Vagina (tissue), 2 donors: ENCODE results near the gene ZNF775. TPM values are rescaled to one million over a fixed set of nuclear protein-coding genes. Genes with fewer than 3 reads are reported as not detected.

Experiments used
- DNase-seq, 2 donors: peaks; one replicate each; pipeline ENCODE4 v3.0.0-alpha.2; 2017; ENCODE audit errors: extremely low spot score in 2 of 2
- H3K27ac ChIP-seq: fragments of 200-600 bp; sonication (generic); one replicate; pipeline ENCODE4 v1.5.1; 2019
- H3K27me3 ChIP-seq: fragments of 200-600 bp; sonication (generic); one replicate; pipeline ENCODE4 v1.5.1; 2019
- H3K36me3 ChIP-seq, 2 donors: fragments of 200-600 bp; sonication (generic); one replicate each; pipeline ENCODE4 v1.5.1; 2017 to 2019
- H3K4me1 ChIP-seq: fragments of 200-600 bp; sonication (generic); one replicate; pipeline ENCODE4 v1.5.1; 2019
- H3K4me3 ChIP-seq, 2 donors: fragments of 200-600 bp; sonication (generic); 1 replicate in 1 of 2; 2 replicates in 1 of 2; pipeline ENCODE4 v1.5.1; 2016 to 2019
- H3K9me3 ChIP-seq: fragments of 200-600 bp; sonication (generic); one replicate; pipeline ENCODE4 v1.5.1; 2019
- CTCF ChIP-seq, 3 experiments: fragments of 450-650 bp in 2 of 3; fragments of 200-600 bp in 1 of 3; sonication (generic) in 1 of 3; IDR thresholded peaks; one replicate each; pipeline ENCODE4 v1.5.1; 2017 to 2019; ENCODE audit warnings: antibody characterized with exemption in 3 of 3, mild to moderate bottlenecking in 2 of 3, moderate library complexity in 2 of 3
- POLR2A ChIP-seq, 2 donors: fragments of 450-650 bp; IDR thresholded peaks; one replicate each; pipeline ENCODE4 v1.6.1; 2017; ENCODE audit warnings: antibody characterized with exemption in 2 of 2, mild to moderate bottlenecking in 2 of 2, moderate library complexity in 2 of 2
- POLR2AphosphoS5 ChIP-seq, 2 donors: sonication (generic); formaldehyde crosslinking; IDR thresholded peaks; one replicate each; pipeline ENCODE4 v1.9.0; 2017; ENCODE audit warnings: antibody characterized with exemption in 2 of 2, mild to moderate bottlenecking in 2 of 2, low read depth in 1 of 2; ENCODE audit not compliant: insufficient read depth in 1 of 2
- intact Hi-C: fragments of 100-400 bp; cut with DNase I; formaldehyde crosslinking; loops from one replicate; pipeline ENCODE4 v1.15.1; 2023
- total RNA-seq: library from RNA; depleted of rRNA; stranded (reverse); fragments of >200 nt; gene quantifications from one replicate; pipeline ENCODE4 v1.2.3, GENCODE V29; 2016

ZNF775 gene
- total RNA-seq, 1 donor from 2014 or later = 4.4 TPM

DNA sequence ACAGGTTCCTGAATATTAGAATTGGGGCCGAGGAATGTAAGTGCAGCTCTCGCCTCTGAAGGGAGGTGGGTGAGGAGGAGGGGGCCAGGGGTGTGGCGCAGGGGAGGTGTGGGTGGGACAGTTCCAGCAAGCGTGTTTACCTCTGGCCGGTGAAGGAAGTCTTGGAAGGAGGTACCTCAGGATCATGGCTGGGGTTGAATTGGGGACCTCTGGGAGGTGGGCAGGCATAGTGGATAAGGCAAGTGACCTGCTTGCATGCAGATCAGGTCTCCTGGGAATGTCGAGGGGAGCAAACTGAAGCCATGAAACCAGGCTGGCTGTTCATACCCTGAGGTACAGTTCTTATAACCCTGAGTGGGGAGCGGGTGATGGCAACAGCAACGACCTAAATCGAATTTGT lies 2.0 kb downstream of the ZNF775 start:
- DNase-seq = no peak
- no peak overlapping the region for H3K27ac ChIP-seq
- no peak overlapping the region for H3K4me3 ChIP-seq
- no peaks in the 10 kb centered on the region for H3K27me3 ChIP-seq
- no peak for TF ChIP-seq CTCF (IDR thresholded peaks at IDR 0.05)
- TF ChIP-seq POLR2AphosphoS5 (IDR thresholded peaks at IDR 0.05; ENCODE audit: insufficient read depth in 1 of 2, low read depth in 1 of 2) = no peak
- no peak for TF ChIP-seq POLR2A (IDR thresholded peaks at IDR 0.05)
- peaks cover 37% of the 10 kb centered on the region for H3K4me1 ChIP-seq
- H3K9me3 ChIP-seq = no peaks in the 10 kb centered on the region
- no peaks in the 10 kb centered on the region for H3K36me3 ChIP-seq
- intact Hi-C loops = no loop called here

DNA sequence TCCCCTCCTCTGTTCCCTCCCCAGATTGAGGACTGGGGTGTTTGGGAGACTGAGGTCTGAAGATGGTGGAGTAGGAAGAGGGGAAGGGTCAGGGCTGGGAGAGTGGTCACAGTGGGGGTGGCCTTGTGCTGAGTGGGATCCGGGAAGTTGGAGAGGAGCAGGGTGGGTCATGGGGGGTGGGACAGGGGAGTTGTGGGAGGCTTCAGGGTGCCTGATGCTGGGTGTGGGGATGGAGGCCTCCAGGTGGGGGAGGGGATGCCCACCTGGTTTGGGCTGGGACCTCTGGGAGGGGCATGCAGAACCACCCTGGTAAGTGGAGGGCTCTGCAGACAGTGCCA lies 2.6 kb downstream of the ZNF775 start:
- TF ChIP-seq POLR2A (IDR thresholded peaks at IDR 0.05) (no peak), CTCF (IDR thresholded peaks at IDR 0.05) (no peak), POLR2AphosphoS5 (IDR thresholded peaks at IDR 0.05; ENCODE audit: insufficient read depth in 1 of 2, low read depth in 1 of 2) (no peak)
- H3K36me3 ChIP-seq = no peaks in the 10 kb centered on the region
- no peak overlapping the region for H3K4me3 ChIP-seq
- DNase-seq = no peak
- H3K9me3 ChIP-seq = no peaks in the 10 kb centered on the region
- no peak overlapping the region for H3K27ac ChIP-seq
- intact Hi-C loops = no loop called here
- H3K27me3 ChIP-seq = no peaks in the 10 kb centered on the region
- peaks cover 37% of the 10 kb centered on the region for H3K4me1 ChIP-seq

DNA sequence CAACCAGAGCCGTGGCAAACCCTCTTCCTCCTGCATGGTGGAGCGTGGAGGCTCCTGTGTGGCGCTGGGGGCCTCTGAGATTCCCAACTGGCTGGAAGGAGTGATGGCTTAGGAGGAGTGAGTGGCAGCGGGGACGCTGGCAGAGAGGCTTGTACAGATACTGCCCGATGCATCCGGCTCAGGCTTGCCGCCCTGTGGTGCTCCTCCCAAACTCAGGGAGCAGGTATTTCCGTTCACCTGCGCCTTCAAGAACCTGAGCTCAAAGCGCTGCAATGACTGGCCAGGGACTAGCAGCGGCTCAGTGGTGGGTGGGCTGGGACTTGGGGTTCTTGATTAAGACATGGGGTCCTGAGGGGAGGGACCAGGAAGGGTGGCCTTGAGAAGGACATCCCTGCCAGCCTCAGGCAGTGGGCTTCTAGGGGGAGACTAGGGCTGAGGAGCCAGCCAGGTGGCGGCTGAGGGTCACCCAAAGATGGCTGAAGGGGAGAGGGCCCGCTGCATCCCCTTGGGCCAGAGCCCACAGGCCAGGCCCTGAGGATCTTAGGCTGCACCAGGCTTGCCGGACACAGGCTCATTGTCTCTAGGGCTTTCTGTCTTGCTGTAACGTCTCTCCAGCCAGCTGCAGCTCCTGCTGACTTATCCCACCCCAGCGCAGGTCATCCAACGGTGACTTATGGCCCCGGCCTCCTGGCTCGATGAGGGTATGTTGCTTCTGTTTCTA lies 3.2 kb downstream of the ZNF775 start:
- intact Hi-C loops = no loop called here
- no peak overlapping the region for H3K4me3 ChIP-seq
- H3K27me3 ChIP-seq = no peaks in the 10 kb centered on the region
- no peaks in the 10 kb centered on the region for H3K36me3 ChIP-seq
- H3K4me1 ChIP-seq = peaks cover 37% of the 10 kb centered on the region
- no peaks in the 10 kb centered on the region for H3K9me3 ChIP-seq
- no peak for DNase-seq
- TF ChIP-seq POLR2AphosphoS5 (IDR thresholded peaks at IDR 0.05; ENCODE audit: insufficient read depth in 1 of 2, low read depth in 1 of 2) (no peak), POLR2A (IDR thresholded peaks at IDR 0.05) (no peak), CTCF (IDR thresholded peaks at IDR 0.05) (no peak)
- H3K27ac ChIP-seq = no peak overlapping the region

GRCh38 chr7:150382844-150383225 lies 3.7 kb downstream of the ZNF775 start:
- H3K4me3 ChIP-seq = no peak overlapping the region
- no peak for DNase-seq
- no peaks in the 10 kb centered on the region for H3K27me3 ChIP-seq
- intact Hi-C loops = no loop called here
- no peaks in the 10 kb centered on the region for H3K9me3 ChIP-seq
- TF ChIP-seq CTCF (IDR thresholded peaks at IDR 0.05) (no peak), POLR2AphosphoS5 (IDR thresholded peaks at IDR 0.05; ENCODE audit: insufficient read depth in 1 of 2, low read depth in 1 of 2) (no peak), POLR2A (IDR thresholded peaks at IDR 0.05) (no peak)
- no peak overlapping the region for H3K27ac ChIP-seq
- H3K4me1 ChIP-seq = peaks cover 37% of the 10 kb centered on the region
- H3K36me3 ChIP-seq = no peaks in the 10 kb centered on the region

DNA sequence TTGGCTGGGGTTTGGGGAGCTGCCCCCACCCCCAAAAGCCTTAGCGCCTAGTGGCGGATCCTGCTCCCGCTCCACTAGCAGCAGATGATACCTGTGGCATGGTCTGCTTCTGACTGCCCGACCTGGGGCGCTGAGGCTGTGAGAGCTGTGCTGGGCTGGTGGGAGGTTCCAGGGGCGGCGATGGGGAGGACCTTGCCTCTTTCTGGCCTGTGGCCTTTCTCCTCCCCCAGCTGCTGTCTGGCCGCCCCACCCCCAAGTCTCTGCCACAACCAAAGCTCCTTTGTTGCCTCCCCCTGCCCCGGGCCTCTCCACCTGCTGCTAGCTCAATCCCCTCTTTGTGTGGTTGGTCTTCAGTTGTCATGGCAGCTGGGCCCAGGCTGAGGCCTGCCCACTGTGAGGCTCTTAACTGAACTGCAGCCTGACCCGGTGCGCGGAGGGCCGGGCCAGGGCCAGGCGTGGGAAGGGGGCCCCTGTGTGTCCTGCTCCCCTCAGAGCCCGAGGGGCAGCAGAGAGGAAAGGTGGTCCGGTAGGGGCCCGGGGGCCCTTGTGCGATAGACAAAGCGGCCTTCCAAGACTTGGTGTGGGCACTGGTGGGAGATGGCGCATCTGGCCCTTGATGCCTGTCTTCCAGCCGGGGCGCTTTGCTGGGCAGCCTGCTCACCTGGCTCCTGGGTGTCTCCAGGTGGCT lies 4.7 kb downstream of the ZNF775 start:
- no peak for DNase-seq
- intact Hi-C loops = no loop called here

More for the DNA sequence above, 4.7 kb downstream of the ZNF775 start:
- Histone ChIP-seq H3K27me3 (no peaks in the 10 kb centered on the region), H3K36me3 (no peaks in the 10 kb centered on the region), H3K9me3 (no peaks in the 10 kb centered on the region), H3K27ac (no peak overlapping the region), H3K4me1 (peaks cover 37% of the 10 kb centered on the region), H3K4me3 (no peak overlapping the region)
- TF ChIP-seq CTCF (IDR thresholded peaks at IDR 0.05) = no peak
- TF ChIP-seq POLR2AphosphoS5 (IDR thresholded peaks at IDR 0.05; ENCODE audit: insufficient read depth in 1 of 2, low read depth in 1 of 2) = no peak
- TF ChIP-seq POLR2A (IDR thresholded peaks at IDR 0.05) = no peak
